Fibroblast of mammary gland (primary cell): ENCODE measurements around the gene IKZF2.
A peak's percentile ranks its signal among the peaks of the same experiment; 100 is the strongest.
"Not testable (repeated sequence)": the region's sequence is repeated elsewhere in the genome, so short reads cannot be mapped to it uniquely, and the experiment has no call there.

Experiments used
- DNase-seq: peaks from one replicate; pipeline ENCODE4 v3.0.0-alpha.2; 2010; ENCODE audit warnings: low read depth
- H3K4me3 ChIP-seq: 2 replicates; pipeline ENCODE4 v1.5.1; 2011; ENCODE audit warnings: low read depth, mild to moderate bottlenecking, low read length, moderate library complexity; ENCODE audit not compliant: control insufficient read depth
- TF ChIP-seq, protein P1 (sequence below): conservative IDR thresholded peaks from 2 replicates; pipeline ENCODE4 v1.5.1; 2011; ENCODE audit warnings: low read depth, low read length, inconsistent platforms; ENCODE audit not compliant: control insufficient read depth, insufficient read depth

Gene IKZF2

GRCh38 chr2:213036836-213037235, 114.6 kb downstream of the IKZF2 start:
- DNase-seq: peak; percentile 55
- H3K4me3 ChIP-seq: no peak overlapping the region
- TF ChIP-seq, protein P1, sequence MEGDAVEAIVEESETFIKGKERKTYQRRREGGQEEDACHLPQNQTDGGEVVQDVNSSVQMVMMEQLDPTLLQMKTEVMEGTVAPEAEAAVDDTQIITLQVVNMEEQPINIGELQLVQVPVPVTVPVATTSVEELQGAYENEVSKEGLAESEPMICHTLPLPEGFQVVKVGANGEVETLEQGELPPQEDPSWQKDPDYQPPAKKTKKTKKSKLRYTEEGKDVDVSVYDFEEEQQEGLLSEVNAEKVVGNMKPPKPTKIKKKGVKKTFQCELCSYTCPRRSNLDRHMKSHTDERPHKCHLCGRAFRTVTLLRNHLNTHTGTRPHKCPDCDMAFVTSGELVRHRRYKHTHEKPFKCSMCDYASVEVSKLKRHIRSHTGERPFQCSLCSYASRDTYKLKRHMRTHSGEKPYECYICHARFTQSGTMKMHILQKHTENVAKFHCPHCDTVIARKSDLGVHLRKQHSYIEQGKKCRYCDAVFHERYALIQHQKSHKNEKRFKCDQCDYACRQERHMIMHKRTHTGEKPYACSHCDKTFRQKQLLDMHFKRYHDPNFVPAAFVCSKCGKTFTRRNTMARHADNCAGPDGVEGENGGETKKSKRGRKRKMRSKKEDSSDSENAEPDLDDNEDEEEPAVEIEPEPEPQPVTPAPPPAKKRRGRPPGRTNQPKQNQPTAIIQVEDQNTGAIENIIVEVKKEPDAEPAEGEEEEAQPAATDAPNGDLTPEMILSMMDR: no peak

GRCh38 chr2:213034585-213034984, 116.8 kb downstream of the IKZF2 start:
- DNase-seq: no peak
- no peak overlapping the region for H3K4me3 ChIP-seq
- TF ChIP-seq, protein P1: no peak

GRCh38 chr2:213032607-213033006, 118.8 kb downstream of the IKZF2 start:
- TF ChIP-seq, protein P1: no peak
- no peak overlapping the region for H3K4me3 ChIP-seq
- DNase-seq: no peak

DNA sequence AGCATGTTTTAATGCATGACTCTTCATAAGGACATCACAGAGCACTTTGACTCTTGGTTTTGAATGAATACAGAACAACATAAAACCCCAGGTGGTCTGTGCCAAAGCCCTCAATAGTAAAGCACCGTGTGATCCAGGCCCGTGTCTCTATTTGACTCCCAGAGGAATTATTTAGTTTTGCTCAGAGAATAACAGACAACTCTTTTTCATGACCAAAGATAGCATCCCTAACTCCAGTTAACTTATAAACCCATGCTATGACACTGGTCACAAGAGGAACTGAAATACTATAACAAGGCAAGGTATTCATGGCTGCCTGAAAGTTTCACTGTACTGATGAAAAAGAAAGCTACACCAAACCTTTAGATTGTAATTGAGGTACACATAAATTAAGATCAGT, 128.4 kb downstream of the IKZF2 start:
- TF ChIP-seq, protein P1: no peak
- H3K4me3 ChIP-seq: no peak overlapping the region
- no peak for DNase-seq

DNA sequence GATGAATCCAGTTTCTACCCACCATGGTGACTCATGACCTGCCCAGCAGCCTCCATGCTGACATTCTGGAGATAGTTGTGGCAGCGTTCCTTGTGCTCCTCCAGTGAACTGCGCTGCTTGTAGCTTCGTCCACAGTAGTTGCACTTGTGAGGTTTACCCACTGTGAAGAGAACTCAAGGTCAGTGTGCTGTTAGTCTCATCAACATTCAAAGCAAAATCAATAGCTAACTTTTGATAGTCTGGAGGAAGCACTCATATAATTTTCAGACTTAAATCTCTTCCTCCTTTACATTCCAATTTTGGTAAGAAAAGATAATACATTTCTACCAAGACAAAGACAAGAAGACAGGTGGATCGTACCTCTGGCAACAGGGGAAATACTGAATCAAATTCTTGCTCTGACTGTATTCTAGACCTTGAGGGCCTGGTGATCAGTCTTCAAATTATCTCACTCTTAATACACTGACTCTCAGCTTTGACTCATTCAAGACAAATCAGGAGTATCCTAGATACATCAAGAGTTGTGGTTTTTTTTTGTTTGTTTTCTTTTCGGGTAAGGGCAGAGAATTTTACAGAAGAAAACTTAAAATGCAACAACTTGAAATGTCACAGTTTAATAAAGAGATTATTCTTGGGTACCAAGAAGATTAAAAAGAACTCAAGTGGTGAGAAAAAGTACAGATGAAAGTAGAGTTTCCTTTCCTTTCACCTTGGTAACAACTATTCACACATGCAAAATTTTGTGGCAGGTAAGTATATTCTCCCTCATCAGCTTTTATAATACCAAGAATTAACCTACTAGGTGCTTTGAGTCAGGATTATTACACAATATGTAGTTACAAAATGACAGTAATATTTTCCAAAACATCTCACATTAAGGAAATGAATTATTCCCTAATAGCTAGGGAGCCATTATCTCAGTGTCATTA, 129.2 kb downstream of the IKZF2 start:
- H3K4me3 ChIP-seq: no peak overlapping the region
- peak; percentile 58 for DNase-seq
- TF ChIP-seq, protein P1: no peak

- not testable (repeated sequence) for DNase-seq, H3K4me3 ChIP-seq
Measured at GRCh38 chr2:213020913-213021312, 130.5 kb downstream of the IKZF2 start.

GRCh38 chr2:213020268-213020667, 131.1 kb downstream of the IKZF2 start:
- H3K4me3 ChIP-seq: no peak overlapping the region
- TF ChIP-seq, protein P1: no peak
- no peak for DNase-seq
